GM12874 (cell line): ENCODE measurements around the gene UCN3.

Experiments used
- CTCF ChIP-seq: IDR thresholded peaks from 2 replicates; pipeline ENCODE4 v1.5.1; 2011; ENCODE audit warnings: low read depth, mild to moderate bottlenecking, control low read depth, low read length, moderate library complexity; ENCODE audit not compliant: insufficient read depth

Gene UCN3

GRCh38 chr10:5334196-5334880 lies 30.4 kb upstream of the UCN3 start:
- no peak for TF ChIP-seq CTCF

GRCh38 chr10:5338010-5338409 lies 26.8 kb upstream of the UCN3 start:
- no peak for TF ChIP-seq CTCF

GRCh38 chr10:5343092-5343491 lies 21.7 kb upstream of the UCN3 start:
- no peak for TF ChIP-seq CTCF

- no peak for TF ChIP-seq CTCF
Observed at GRCh38 chr10:5343561-5343960, 21.2 kb upstream of the UCN3 start.

- TF ChIP-seq CTCF: no peak
Observed at GRCh38 chr10:5343979-5344378, 20.8 kb upstream of the UCN3 start.

- TF ChIP-seq CTCF: no peak
Observed at GRCh38 chr10:5344746-5345145, 20.0 kb upstream of the UCN3 start.

GRCh38 chr10:5346881-5347280 lies 17.9 kb upstream of the UCN3 start:
- no peak for TF ChIP-seq CTCF
